ENCODE measurements around the gene BCL11B. TPM values are rescaled to one million over a fixed set of nuclear protein-coding genes. Genes with fewer than 3 reads are reported as not detected.

BCL11B gene
- total RNA-seq, 1 donor from 2014 or later: 2.3 TPM

DNA sequence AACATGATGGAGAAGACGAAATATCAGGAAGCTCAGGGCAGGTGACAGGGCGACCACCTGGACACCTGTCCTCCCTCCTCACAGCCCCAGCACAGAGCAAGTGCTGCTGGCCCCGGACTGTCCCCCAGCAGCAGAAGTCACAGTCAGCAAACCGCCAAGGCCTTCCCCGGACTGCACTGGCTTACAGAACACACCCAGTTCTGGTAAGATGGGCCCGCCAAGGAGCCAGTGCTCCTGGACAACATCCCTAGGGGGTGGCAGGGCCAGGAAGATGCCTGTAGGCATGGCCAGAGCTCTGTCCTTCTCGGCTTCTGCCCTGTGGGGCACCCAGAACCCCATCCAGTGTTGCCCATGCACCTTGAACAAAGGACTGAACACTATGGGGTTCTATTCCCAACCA is 77.9 kb downstream of the BCL11B start:
- no peak for DNase-seq (ENCODE audit: low spot score, unreplicated experiment)
- H3K27ac Mint-ChIP-seq: no peak overlapping the region
- no peaks in the 10 kb centered on the region for H3K36me3 Mint-ChIP-seq (ENCODE audit: insufficient read depth)
- TF ChIP-seq, protein P1, sequence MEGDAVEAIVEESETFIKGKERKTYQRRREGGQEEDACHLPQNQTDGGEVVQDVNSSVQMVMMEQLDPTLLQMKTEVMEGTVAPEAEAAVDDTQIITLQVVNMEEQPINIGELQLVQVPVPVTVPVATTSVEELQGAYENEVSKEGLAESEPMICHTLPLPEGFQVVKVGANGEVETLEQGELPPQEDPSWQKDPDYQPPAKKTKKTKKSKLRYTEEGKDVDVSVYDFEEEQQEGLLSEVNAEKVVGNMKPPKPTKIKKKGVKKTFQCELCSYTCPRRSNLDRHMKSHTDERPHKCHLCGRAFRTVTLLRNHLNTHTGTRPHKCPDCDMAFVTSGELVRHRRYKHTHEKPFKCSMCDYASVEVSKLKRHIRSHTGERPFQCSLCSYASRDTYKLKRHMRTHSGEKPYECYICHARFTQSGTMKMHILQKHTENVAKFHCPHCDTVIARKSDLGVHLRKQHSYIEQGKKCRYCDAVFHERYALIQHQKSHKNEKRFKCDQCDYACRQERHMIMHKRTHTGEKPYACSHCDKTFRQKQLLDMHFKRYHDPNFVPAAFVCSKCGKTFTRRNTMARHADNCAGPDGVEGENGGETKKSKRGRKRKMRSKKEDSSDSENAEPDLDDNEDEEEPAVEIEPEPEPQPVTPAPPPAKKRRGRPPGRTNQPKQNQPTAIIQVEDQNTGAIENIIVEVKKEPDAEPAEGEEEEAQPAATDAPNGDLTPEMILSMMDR (IDR thresholded peaks at IDR 0.05; ENCODE audit: unreplicated experiment): no peak
- H3K4me1 Mint-ChIP-seq (ENCODE audit: low read depth): peaks cover 8% of the 10 kb centered on the region
- H3K27me3 Mint-ChIP-seq: peaks cover 23% of the 10 kb centered on the region
- H3K9me3 Mint-ChIP-seq (ENCODE audit: low read depth): no peaks in the 10 kb centered on the region
- H3K4me3 Mint-ChIP-seq (ENCODE audit: low read depth): no peak overlapping the region

DNA sequence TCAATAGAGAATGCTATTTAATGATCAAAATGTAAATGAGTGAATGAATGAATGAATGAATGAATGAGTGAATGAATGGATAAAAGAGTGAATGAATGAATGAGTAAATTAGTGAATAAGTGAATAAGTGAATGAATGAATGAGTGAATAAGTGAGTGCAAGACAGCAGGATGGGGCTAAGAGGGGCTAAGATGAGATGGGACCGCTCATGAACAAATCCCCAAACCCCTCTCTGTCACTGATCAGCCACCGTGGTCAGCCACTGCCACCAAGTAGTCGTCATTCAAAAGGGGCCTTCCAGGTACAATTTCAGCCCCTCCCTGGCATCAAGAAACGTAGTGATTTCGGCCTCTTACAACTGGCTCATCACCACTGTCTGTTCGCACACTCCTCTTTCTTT is 79.2 kb downstream of the BCL11B start:
- no peaks in the 10 kb centered on the region for H3K9me3 Mint-ChIP-seq (ENCODE audit: low read depth)
- no peak overlapping the region for H3K27ac Mint-ChIP-seq
- peaks cover 12% of the 10 kb centered on the region for H3K4me1 Mint-ChIP-seq (ENCODE audit: low read depth)
- no peaks in the 10 kb centered on the region for H3K36me3 Mint-ChIP-seq (ENCODE audit: insufficient read depth)
- TF ChIP-seq, protein P1 (IDR thresholded peaks at IDR 0.05; ENCODE audit: unreplicated experiment): no peak
- no peak overlapping the region for H3K4me3 Mint-ChIP-seq (ENCODE audit: low read depth)
- H3K27me3 Mint-ChIP-seq: peaks cover 31% of the 10 kb centered on the region
- no peak for DNase-seq (ENCODE audit: low spot score, unreplicated experiment)

DNA sequence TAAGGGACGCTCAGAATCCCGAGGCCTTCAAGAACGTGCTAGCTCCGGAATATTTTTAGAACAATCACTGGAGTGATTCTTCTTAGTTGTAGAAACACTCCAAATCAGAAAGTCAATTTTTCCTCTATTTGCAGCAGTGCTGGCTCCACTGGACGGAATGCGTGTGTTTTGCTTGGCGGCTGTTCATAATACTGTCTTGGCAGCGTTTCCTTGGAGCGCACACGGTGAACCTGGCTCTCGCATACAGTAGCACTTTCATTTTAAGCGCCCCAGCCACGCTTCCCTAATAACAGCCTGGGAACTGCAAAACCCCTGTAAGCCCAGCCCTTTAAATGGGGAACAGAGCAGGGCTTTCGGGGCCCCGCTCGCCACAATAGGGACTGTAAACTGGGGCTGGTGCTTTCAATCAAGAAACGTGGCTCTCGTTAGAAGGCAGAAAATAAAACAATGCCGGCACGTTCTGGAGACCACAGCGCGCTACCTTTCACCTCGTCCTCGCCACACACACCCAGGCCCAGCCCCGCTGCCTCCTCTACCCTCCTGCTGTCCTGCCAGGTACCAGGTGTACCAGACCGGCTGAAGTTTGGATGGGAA is 79.9 kb downstream of the BCL11B start:
- H3K4me1 Mint-ChIP-seq (ENCODE audit: low read depth): peaks cover 19% of the 10 kb centered on the region
- H3K4me3 Mint-ChIP-seq (ENCODE audit: low read depth): no peak overlapping the region
- TF ChIP-seq, protein P1 (IDR thresholded peaks at IDR 0.05; ENCODE audit: unreplicated experiment): no peak
- DNase-seq (ENCODE audit: low spot score, unreplicated experiment): no peak
- H3K27ac Mint-ChIP-seq: no peak overlapping the region
- no peaks in the 10 kb centered on the region for H3K36me3 Mint-ChIP-seq (ENCODE audit: insufficient read depth)
- H3K27me3 Mint-ChIP-seq: peaks cover 34% of the 10 kb centered on the region
- no peaks in the 10 kb centered on the region for H3K9me3 Mint-ChIP-seq (ENCODE audit: low read depth)

DNA sequence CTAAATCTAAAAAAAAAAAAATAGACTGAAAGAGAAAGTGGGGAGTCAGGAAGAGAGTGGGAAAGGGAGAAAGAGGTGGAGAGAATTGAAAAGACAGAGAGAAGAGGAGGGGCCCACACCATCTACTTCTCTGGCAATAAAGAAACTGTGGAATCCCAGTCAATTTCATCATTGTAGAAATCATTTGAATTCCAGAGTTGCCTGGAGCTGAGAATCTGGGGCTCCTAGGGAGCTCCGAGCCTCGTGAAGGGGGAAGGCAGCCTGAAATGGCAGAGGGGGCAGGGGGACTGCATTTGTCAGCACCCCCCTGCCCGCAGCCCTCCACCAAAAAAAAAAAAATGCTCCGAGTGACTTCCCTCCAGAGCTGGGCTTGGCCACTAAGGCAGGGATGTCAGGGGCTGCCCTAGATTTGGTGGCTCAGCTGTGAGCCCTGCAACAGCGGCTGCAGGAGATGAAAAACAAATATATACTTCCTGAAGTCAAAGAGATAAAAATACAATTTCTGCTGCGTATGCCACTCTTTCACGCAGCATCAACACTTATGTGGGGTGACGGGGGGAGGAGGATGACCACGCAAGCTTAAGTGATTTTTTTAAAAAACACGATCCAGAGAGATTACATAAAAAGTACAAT is 80.5 kb downstream of the BCL11B start:
- no peak for DNase-seq (ENCODE audit: low spot score, unreplicated experiment)

DNA sequence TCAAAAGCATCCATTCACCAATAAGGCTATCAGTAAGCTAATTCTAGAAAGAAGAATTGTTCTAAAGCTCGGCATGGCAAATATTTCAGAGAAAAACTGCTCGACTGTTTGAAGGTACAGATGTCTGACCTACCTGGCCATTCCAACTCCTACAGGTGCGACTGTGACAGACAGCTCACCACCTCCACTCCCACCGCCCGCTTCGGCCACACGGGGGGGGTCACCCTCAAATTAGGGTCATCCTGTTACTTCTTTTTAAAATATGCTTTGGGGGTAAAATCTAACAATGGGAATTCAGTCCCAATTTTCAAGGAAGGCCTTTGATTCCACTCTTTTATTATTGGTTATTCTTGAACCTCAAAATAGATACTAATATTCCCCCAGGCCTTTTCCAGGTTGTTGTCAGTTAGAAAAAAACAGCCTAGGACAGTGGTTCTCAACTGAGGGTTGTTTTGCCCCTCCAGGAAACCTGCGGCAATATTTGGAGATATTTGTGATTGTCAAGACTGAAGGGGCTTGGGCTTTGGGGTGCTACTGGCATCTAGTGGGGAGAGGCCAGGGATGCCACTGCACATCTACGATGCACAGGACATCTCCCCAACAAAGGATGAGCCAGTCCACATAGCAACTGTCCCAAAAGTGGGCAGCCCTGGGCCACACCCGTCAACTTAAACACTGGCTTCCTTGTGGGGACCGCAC is 81.2 kb downstream of the BCL11B start:
- Mint-ChIP-seq H3K4me1 (ENCODE audit: low read depth) (peaks cover 20% of the 10 kb centered on the region), H3K9me3 (ENCODE audit: low read depth) (no peaks in the 10 kb centered on the region), H3K27ac (no peak overlapping the region), H3K27me3 (peaks cover 46% of the 10 kb centered on the region), H3K4me3 (ENCODE audit: low read depth) (no peak overlapping the region), H3K36me3 (ENCODE audit: insufficient read depth) (peaks cover 1% of the 10 kb centered on the region)
- TF ChIP-seq, protein P1 (IDR thresholded peaks at IDR 0.05; ENCODE audit: unreplicated experiment): no peak
- DNase-seq (ENCODE audit: low spot score, unreplicated experiment): no peak

More for the DNA sequence above, 80.5 kb downstream of the BCL11B start:
- Mint-ChIP-seq H3K4me1 (ENCODE audit: low read depth) (peaks cover 20% of the 10 kb centered on the region), H3K27me3 (peaks cover 39% of the 10 kb centered on the region), H3K4me3 (ENCODE audit: low read depth) (no peak overlapping the region), H3K36me3 (ENCODE audit: insufficient read depth) (no peaks in the 10 kb centered on the region), H3K9me3 (ENCODE audit: low read depth) (no peaks in the 10 kb centered on the region), H3K27ac (no peak overlapping the region)
- TF ChIP-seq, protein P1 (IDR thresholded peaks at IDR 0.05; ENCODE audit: unreplicated experiment): no peak
